ENCODE measurements around the gene CPTP. TPM values are rescaled to one million over a fixed set of nuclear protein-coding genes. Genes with fewer than 3 reads are reported as not detected.

The CPTP gene
- total RNA-seq (2021; fragmentation: NEBNext Ultra II Directional; extraction: Animal tissue kit (Norgen Biotek cat#: 25700)) = 10 to 100 TPM; 24.6 to 31.5 (median 26.6) TPM
- long read RNA-seq, transcript CPTP-201 (3 exons, 2,190 nt) = major isoform, 10 of 21 reads
- long read RNA-seq, transcript CPTP-202 (2 exons, 1,101 nt) = minor isoform, 5 of 21 reads
- long read RNA-seq, partial matches to known transcripts = 6 of 21 reads
- long read RNA-seq, other reads (novel, unspliced or antisense) = 0 of 21 reads

- no peak for TF ChIP-seq CTCF (IDR thresholded peaks at IDR 0.05)
- Mint-ChIP-seq H3K4me1 (ENCODE audit: low read depth) (peaks cover 31% of the 10 kb centered on the region), H3K27ac (peak within 1 kb of the TSS; percentile 83), H3K9me3 (peaks cover 2% of the 10 kb centered on the region), H3K4me3 (peak within 1 kb of the TSS; percentile 90), H3K27me3 (ENCODE audit: insufficient read depth) (peaks cover 19% of the 10 kb centered on the region), H3K36me3 (ENCODE audit: low read depth) (peaks cover 5% of the 10 kb centered on the region; the same call in 1 of the 2 replicates)
- peak; percentile 89 for DNase-seq
These were observed at the start of gene CPTP, which contains the start of gene INTS11 for GRCh38 chr1:1324524-1325287. Gene CPTP, plus strand, starts transcription at chr1:1324802. Its CDS starts 2,109 bp downstream, at chr1:1326911. Gene INTS11, minus strand, starts transcription at chr1:1324660. Its CDS starts 52 bp downstream, at chr1:1324608.

- TF ChIP-seq CTCF (IDR thresholded peaks at IDR 0.05) = no peak
- no peaks in the 10 kb centered on the region for H3K9me3 Mint-ChIP-seq
- peaks cover 34% of the 10 kb centered on the region for H3K4me1 Mint-ChIP-seq (ENCODE audit: low read depth)
- H3K27ac Mint-ChIP-seq = peak overlapping the region; percentile 78; the same call in 1 of the 2 replicates
- peaks cover 31% of the 10 kb centered on the region for H3K36me3 Mint-ChIP-seq (ENCODE audit: low read depth)
- DNase-seq = no peak
- H3K27me3 Mint-ChIP-seq (ENCODE audit: insufficient read depth) = peaks cover 5% of the 10 kb centered on the region
- H3K4me3 Mint-ChIP-seq = peak overlapping the region; percentile 80
These were observed 49.6 kb upstream of the CPTP start for GRCh38 chr1:1274931-1275431.

- H3K27ac Mint-ChIP-seq = no peak overlapping the region
- H3K4me3 Mint-ChIP-seq = no peak overlapping the region
- no peaks in the 10 kb centered on the region for H3K9me3 Mint-ChIP-seq
- H3K4me1 Mint-ChIP-seq (ENCODE audit: low read depth) = peaks cover 26% of the 10 kb centered on the region
- TF ChIP-seq CTCF (IDR thresholded peaks at IDR 0.05) = no peak
- peaks cover 22% of the 10 kb centered on the region for H3K36me3 Mint-ChIP-seq (ENCODE audit: low read depth)
- DNase-seq = no peak
- peaks cover 5% of the 10 kb centered on the region for H3K27me3 Mint-ChIP-seq (ENCODE audit: insufficient read depth)
These were observed 48.8 kb upstream of the CPTP start for GRCh38 chr1:1275836-1276235.

- DNase-seq = no peak
- H3K4me1 Mint-ChIP-seq (ENCODE audit: low read depth) = peaks cover 19% of the 10 kb centered on the region
- H3K9me3 Mint-ChIP-seq = no peaks in the 10 kb centered on the region
- H3K4me3 Mint-ChIP-seq = no peak overlapping the region
- H3K36me3 Mint-ChIP-seq (ENCODE audit: low read depth) = no peaks in the 10 kb centered on the region
- peaks cover 7% of the 10 kb centered on the region for H3K27me3 Mint-ChIP-seq (ENCODE audit: insufficient read depth)
- H3K27ac Mint-ChIP-seq = no peak overlapping the region
- no peak for TF ChIP-seq CTCF (IDR thresholded peaks at IDR 0.05)
These were observed 46.0 kb upstream of the CPTP start for GRCh38 chr1:1278620-1279019.

GRCh38 chr1:1279028-1279427 lies 45.6 kb upstream of the CPTP start:
- no peaks in the 10 kb centered on the region for H3K9me3 Mint-ChIP-seq
- no peaks in the 10 kb centered on the region for H3K36me3 Mint-ChIP-seq (ENCODE audit: low read depth)
- H3K27me3 Mint-ChIP-seq (ENCODE audit: insufficient read depth) = peaks cover 7% of the 10 kb centered on the region
- H3K4me1 Mint-ChIP-seq (ENCODE audit: low read depth) = peaks cover 19% of the 10 kb centered on the region
- no peak overlapping the region for H3K27ac Mint-ChIP-seq
- TF ChIP-seq CTCF (IDR thresholded peaks at IDR 0.05) = no peak
- H3K4me3 Mint-ChIP-seq = no peak overlapping the region
- DNase-seq = no peak

Data from HFFc6 (cell line).